CD1c-positive myeloid dendritic cell (primary cell): Measurements from ENCODE around the gene PRPH.
"Not testable (repeated sequence)": the region's sequence is repeated elsewhere in the genome, so short reads cannot be mapped to it uniquely, and the experiment has no call there.

ENCODE experiments used
- DNase-seq: peaks from one replicate; pipeline ENCODE4 v3.0.0-alpha.2; 2016; ENCODE audit errors: extremely low spot score

Gene PRPH

GRCh38 chr12:49332891-49333371, 38.0 kb downstream of the PRPH start:
- no peak for DNase-seq

DNA sequence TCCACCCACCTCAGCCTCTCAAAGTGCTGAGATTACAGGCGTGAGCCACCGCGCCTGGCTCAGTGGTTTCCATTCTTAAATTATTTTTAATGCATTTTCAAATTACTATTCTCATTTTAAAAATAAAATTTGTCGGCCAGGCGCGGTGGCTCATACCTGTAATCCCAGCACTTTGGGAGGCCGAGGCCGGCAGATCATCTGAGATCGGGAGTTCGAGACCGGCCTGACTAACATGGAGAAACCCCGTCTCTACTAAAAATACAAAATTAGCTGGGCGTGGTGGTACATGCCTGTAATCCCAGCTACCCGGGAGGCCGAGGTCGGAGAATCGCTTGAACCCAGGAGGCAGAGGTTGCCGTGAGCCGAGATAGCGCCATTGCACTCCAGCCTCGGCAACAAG, 38.8 kb downstream of the PRPH start:
- not testable (repeated sequence) for DNase-seq

GRCh38 chr12:49334226-49334625, 39.3 kb downstream of the PRPH start:
- no peak for DNase-seq

GRCh38 chr12:49334681-49335080, 39.7 kb downstream of the PRPH start:
- no peak for DNase-seq

- DNase-seq, result no peak
Observed at GRCh38 chr12:49335118-49335954, 40.4 kb downstream of the PRPH start.

DNA sequence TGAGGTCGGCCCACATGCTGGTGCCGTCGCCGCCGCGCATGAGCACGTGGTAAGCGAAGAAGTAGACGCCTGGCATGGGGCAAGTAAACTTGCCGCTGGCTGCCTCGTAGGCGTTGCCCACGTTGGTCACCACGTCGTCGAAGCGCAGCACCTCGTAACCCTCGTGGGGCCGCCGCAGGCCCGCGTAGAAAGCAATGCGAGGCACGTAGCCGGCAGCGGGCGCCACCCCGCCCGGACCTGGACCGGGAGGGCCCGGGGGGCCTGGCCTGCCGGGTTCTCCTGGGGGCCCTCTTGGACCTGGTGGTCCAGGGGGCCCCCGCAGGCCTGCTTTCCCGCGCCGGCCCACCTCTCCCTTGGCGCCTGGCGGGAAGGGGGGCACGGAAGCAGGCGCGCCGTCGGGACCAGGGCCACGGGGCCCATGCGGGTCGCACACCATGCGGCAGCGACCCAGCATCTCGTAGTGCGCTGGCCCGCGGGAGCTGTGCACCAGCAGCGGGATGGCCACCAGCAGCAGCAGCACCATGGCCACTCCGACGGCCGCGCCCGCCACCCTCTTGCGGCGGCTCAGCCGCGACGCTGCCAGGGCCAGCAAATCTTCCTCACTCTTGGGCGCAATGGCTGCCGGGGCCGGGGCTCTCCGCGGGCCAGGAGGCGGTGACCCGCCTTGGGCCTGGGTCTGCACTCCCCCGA, 41.2 kb downstream of the PRPH start:
- DNase-seq, result no peak

DNA sequence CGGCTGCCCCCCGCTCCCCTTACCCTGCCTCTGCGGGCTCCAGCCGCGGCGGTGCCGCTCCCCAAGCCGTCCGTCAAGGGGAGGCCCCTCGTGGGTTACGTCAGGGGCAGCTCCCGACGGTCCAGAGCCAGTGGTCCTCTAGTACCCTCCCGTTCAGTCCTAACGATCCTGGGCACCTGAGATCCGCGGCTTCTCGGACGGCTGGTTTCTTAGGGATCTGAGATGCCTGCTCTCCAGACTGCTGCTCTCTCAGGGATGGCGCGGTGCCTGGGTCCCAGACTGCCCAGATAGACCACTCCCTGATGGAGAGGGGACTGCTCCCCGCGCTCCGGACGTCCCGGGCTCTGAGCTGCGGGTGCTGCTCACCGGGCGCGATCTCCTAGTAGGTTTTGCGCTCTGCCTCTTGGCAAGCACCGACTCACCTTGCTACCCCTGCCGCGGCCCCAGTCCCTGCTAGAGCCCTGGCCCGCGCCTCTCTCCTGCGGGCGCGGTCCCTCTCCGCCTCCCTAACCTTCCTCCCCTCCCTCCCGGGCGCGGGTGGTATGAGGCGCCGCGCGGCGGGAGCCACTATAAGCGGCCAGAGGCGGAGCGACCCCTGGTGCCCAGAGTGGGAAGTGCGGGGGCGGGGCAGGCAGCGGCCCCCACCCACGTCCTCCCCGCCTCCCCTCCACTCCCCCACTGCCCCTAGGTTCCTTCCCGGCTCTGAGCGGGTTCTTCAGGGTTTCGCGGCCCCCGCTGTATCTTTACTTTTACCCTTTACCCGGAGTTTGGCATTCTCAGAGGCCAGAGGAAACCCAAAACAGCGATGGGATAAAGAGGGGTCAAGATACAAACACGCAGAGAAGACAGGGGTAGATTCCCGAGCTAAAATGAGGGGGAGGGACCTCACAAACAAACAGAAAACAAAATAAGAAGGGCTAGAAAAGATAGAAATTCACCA, 42.0 kb downstream of the PRPH start, which contains the start of gene C1QL4:
C1QL4 (minus strand) TSS at position 544 of the 940 bp plus-strand sequence. CDS start 711 bp downstream, outside the sequence.
- peak; percentile 80 for DNase-seq

- DNase-seq, result no peak
Observed at GRCh38 chr12:49338830-49339463, 44.0 kb downstream of the PRPH start.

DNA sequence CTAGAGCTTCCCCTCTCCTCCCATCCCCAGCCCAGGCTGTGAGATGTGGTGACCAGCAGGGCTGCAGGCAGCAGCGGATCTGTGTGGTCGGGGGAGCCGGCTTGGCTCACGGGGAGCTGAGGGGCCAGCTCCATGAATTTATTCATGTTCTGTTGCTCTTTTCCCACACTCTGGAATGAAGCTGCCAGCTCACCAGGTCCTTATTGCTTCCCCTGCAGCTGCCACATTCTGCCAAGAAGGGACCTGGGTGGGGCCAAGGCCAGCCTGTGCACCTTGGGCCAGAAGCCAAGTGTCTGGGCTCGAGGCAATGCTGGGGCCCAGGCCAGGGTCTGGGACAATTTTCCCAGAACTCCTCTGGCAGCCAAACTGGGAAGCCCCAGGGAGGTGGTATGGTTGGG, 44.5 kb downstream of the PRPH start:
- no peak for DNase-seq

DNA sequence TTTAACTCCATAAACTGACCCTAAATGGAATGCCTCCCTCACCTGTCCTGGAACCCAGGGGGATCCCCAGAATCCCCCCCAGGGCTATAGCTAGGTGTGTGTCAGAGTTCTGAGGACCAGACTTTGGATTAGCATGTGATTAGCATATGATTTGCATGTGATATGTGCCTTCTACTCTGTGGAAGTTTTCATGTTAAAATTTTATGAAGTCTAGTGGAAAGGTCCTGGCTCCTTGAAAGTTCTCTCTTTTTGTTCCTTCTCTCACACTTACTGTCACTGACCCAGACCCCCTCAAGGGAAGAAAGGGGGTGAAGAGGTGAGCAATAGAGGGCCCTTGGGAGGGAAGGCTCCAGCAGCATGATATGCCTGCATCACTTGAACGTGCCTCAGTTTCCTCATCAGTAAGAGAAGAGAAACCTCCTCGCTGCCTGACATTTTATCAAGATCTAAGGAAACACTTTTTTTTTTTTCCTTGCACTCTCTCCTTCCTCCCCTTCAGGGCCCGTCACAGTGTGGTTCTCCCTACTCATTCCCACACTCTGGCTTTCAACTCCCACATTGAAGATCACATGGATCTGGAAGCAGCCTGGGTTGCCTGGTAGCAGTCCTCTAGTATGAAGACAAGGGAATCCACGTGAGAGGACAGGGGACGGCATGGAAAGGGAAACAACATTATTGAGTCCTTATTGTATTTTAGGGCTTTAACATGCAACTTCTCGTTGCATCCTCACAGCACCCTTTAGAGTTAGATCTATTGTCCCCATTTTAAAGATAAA, 45.3 kb downstream of the PRPH start:
- DNase-seq, result no peak

DNA sequence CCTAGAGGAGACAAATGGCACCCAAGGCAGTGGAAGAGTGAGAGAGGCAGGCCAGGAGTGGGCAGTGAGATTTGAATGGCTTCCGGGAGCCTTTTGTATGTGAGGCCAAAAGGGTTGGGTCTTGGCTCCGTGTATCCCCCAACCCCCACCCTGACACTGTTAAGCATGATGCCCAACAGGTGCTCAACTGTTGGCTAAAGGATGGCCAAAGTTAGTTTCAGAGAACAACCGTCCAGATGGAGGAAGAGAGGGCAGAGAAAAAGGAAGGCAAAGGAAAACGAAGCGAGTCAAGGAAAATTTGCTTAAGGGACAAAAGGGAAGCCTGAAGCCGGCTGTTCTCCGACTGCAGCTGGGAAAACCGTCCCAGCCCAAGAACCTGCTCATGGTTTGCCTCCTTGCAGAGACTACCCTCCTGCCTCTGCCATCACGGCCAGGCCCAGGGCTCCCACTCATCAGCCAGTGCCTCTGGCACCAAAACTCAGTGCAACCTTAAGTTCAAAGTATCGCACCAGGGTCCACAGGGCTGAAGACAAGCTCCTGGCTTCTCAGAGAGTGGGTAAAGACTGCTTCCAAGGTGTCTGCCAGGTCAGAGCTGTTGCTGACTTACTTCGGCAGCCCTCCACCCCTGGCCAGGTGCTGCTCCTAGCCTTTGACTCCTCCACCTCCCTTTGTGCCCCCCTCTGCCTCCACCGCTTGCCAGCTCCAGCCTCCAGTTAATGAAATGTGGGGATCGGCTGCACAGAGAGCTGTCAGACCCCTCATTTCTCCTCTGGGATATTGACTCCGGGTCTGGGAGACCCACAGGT, 46.2 kb downstream of the PRPH start:
- no peak for DNase-seq

DNA sequence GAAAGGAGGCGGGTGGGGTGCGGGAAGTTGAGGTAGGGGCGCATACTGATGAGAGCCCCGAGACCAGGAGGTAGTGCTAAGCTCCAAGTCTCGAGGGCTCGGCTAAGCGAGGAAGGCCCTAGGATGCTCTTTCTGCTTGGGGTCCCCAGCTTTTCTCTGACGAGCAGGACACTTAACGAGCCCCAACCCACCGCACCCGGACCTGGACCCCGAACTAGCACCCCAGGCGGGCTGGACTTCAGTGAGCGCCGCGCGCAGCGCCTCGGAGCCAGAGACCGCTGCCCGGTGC, 46.8 kb downstream of the PRPH start:
- DNase-seq, result no peak

DNA sequence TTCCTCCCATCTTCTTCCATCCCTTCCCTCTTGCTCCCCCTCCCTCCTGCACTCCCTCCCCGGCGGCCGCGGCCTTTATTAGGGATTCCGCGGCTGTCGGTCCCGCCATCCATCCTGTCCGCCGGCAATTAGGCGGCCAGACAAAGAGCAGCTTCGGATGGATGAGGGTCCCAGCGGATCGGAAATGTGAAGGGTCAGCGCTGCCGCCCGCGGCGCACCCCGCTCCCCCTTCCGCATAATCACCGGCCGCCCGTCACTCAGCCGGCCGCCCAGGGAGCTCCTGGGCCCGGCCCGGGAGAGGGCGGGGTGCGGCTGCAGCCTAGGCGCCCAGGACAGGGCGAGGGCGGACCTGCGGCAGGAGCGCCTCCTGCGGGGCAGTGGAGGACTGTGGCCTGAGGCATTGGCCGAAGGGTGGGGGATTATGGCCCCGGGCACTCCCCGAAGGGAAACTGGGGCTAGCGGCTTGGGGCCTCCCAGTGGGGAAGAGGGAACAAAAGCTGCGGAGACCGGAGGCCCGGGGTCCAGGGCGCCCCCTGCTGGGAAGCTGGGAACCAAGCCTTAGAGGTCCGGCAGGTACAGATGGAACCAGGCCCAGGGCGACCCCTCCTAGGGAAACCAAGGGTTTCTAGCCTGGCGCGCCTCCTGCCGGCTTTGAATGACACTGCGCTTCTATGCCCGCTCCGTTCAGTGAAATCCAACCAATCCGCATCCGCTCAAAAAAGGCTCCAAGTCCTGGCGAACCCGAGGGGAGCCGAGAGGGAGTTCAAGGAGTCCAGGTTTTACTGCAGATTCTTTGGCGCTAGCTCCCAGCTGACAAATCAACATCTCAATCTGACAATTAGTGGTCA, 47.3 kb downstream of the PRPH start:
- DNase-seq, result peak; percentile 79

- no peak for DNase-seq
Observed at GRCh38 chr12:49342914-49343731, 48.2 kb downstream of the PRPH start.

GRCh38 chr12:49344486-49345050, 49.6 kb downstream of the PRPH start:
- DNase-seq, result no peak

GRCh38 chr12:49345051-49345824, 50.3 kb downstream of the PRPH start:
- DNase-seq, result no peak
